Liver (tissue), 9 donors: Measurements from ENCODE around the gene JMJD4. TPM values are rescaled to one million over a fixed set of nuclear protein-coding genes. Genes with fewer than 3 reads are reported as not detected.

Source experiments
- DNase-seq: peaks from one replicate; pipeline ENCODE4 v3.0.0-alpha.2; 2017; ENCODE audit warnings: low spot score
- H3K27ac ChIP-seq, 2 donors: one replicate each; pipeline ENCODE4 v1.7.0; 2013; ENCODE audit warnings: inconsistent platforms in 2 of 2, low read length in 2 of 2, control low read depth in 1 of 2, low read depth in 1 of 2, mild to moderate bottlenecking in 1 of 2
- H3K27me3 ChIP-seq, 4 donors: one replicate each; pipeline versions ENCODE4 v1.6.1 to v1.7.0; 2013; ENCODE audit warnings: low read length in 3 of 4, inconsistent platforms in 1 of 4, mild to moderate bottlenecking in 1 of 4, moderate library complexity in 1 of 4; ENCODE audit not compliant: control insufficient read depth in 4 of 4, insufficient read depth in 4 of 4
- H3K36me3 ChIP-seq, 4 donors: one replicate each; pipeline versions ENCODE4 v1.6.1 to v1.7.0; 2013; ENCODE audit warnings: low read length in 3 of 4, mild to moderate bottlenecking in 3 of 4, low read depth in 1 of 4, moderate library complexity in 1 of 4; ENCODE audit not compliant: control insufficient read depth in 4 of 4, insufficient read depth in 3 of 4
- H3K4me1 ChIP-seq, 4 donors: one replicate each; pipeline versions ENCODE4 v1.6.1 to v1.7.0; 2013; ENCODE audit warnings: low read length in 3 of 4, mild to moderate bottlenecking in 3 of 4, moderate library complexity in 1 of 4; ENCODE audit not compliant: control insufficient read depth in 4 of 4, insufficient read depth in 4 of 4
- H3K4me3 ChIP-seq, 3 donors: one replicate each; pipeline versions ENCODE4 v1.6.1 to v1.7.0; 2013; ENCODE audit warnings: low read length in 3 of 3, control low read depth in 1 of 3, low read depth in 1 of 3, mild to moderate bottlenecking in 1 of 3
- H3K9ac ChIP-seq, 2 donors: one replicate each; pipeline ENCODE4 v1.7.0; 2013; ENCODE audit warnings: low read length in 2 of 2, mild to moderate bottlenecking in 2 of 2, moderate library complexity in 2 of 2, control low read depth in 1 of 2, low read depth in 1 of 2
- H3K9me3 ChIP-seq, 4 donors: one replicate each; pipeline versions ENCODE4 v1.6.1 to v1.7.0; 2013; ENCODE audit warnings: low read length in 3 of 4; ENCODE audit not compliant: control insufficient read depth in 4 of 4
- FOXA1 ChIP-seq: IDR thresholded peaks from 2 replicates; pipeline ENCODE4 v1.6.1; 2016; ENCODE audit warnings: antibody characterized with exemption
- FOXA2 ChIP-seq: IDR thresholded peaks from 2 replicates; pipeline ENCODE4 v1.6.1; 2016; ENCODE audit warnings: antibody characterized with exemption
- GABPA ChIP-seq, 2 donors: IDR thresholded peaks in 1 of 2; conservative IDR thresholded peaks in 1 of 2; 2 replicates each; pipeline ENCODE4 v1.6.1; 2016; ENCODE audit warnings: antibody characterized with exemption in 2 of 2, mild to moderate bottlenecking in 1 of 2, moderate library complexity in 1 of 2
- HNF4A ChIP-seq, 2 donors: conservative IDR thresholded peaks; 2 replicates each; pipeline ENCODE4 v1.6.1; 2016; ENCODE audit warnings: antibody characterized with exemption in 2 of 2, mild to moderate bottlenecking in 2 of 2
- HNF4G ChIP-seq: IDR thresholded peaks from 2 replicates; pipeline ENCODE4 v1.6.1; 2016; ENCODE audit warnings: antibody characterized with exemption
- JUND ChIP-seq, 2 donors: IDR thresholded peaks; 2 replicates each; pipeline ENCODE4 v1.6.1; 2016; ENCODE audit warnings: antibody characterized with exemption in 2 of 2
- NR2F2 ChIP-seq: IDR thresholded peaks from 2 replicates; pipeline ENCODE4 v1.6.1; 2016; ENCODE audit warnings: antibody characterized with exemption
- RAD21 ChIP-seq, 2 donors: IDR thresholded peaks; 2 replicates each; pipeline ENCODE4 v1.6.1; 2016; ENCODE audit warnings: antibody characterized with exemption in 2 of 2, mild to moderate bottlenecking in 2 of 2
- RXRA ChIP-seq, 2 donors: IDR thresholded peaks; 2 replicates each; pipeline ENCODE4 v1.6.1; 2017 to 2018; ENCODE audit warnings: antibody characterized with exemption in 2 of 2, mild to moderate bottlenecking in 1 of 2
- SP1 ChIP-seq: IDR thresholded peaks from 2 replicates; pipeline ENCODE4 v1.6.1; 2018; ENCODE audit warnings: antibody characterized with exemption, mild to moderate bottlenecking
- YY1 ChIP-seq: IDR thresholded peaks from 2 replicates; pipeline ENCODE4 v1.6.1; 2016; ENCODE audit warnings: antibody characterized with exemption, mild to moderate bottlenecking
- WGBS: extraction: QIAGEN DNeasy Blood & Tissue Kit; methylation state at CpG from one replicate; pipeline ENCODE4 v1.1.7; 2013; 5-methylcytosine and 5-hydroxymethylcytosine counted together
- polyA plus RNA-seq, 2 donors: library from polyadenylated mRNA; stranded (reverse) in 1 of 2; unstranded in 1 of 2; fragments of 200-250 nt in 1 of 2; fragments of >200 nt in 1 of 2; fragmentation: Nextera tagmentation in 1 of 2; extraction: Ambion mirVana in 1 of 2; gene quantifications; one replicate each; pipeline versions ENCODE4 v1.2.1 to v1.2.3, GENCODE V29; 2013 to 2015
- total RNA-seq, 2 donors: library from RNA; depleted of rRNA; stranded (reverse); fragments of >200 nt; gene quantifications; one replicate each; pipeline ENCODE4 v1.2.3, GENCODE V29; 2014
- TF ChIP-seq, protein P1 (sequence below): fragments of 150-350 bp; IDR thresholded peaks from 2 replicates; pipeline ENCODE4 v1.5.1; 2017; ENCODE audit warnings: improper control_type of control experiment, low read depth, low read length; ENCODE audit not compliant: missing input control
- TF ChIP-seq, protein P2 (sequence below): IDR thresholded peaks from 2 replicates; pipeline ENCODE4 v1.6.1; 2016; ENCODE audit warnings: antibody characterized with exemption, mild to moderate bottlenecking
- TF ChIP-seq, protein P3 (sequence below): IDR thresholded peaks from 2 replicates; pipeline ENCODE4 v1.6.1; 2016; ENCODE audit warnings: antibody characterized with exemption
- TF ChIP-seq, protein P4 (sequence below): IDR thresholded peaks from 2 replicates; pipeline ENCODE4 v1.6.1; 2016; ENCODE audit warnings: antibody characterized with exemption
- TF ChIP-seq, protein P5 (sequence below): IDR thresholded peaks from 2 replicates; pipeline ENCODE4 v1.6.1; 2016; ENCODE audit warnings: antibody characterized with exemption
- donor health status: healthy.
- donor health status: healthy.
- donor health status: healthy.
- donor health status: healthy.
- donor health status: healthy.

JMJD4 gene
- total and polyA plus RNA-seq, 4 donors = 12.4 to 22.1 (median 14.1) TPM

DNA sequence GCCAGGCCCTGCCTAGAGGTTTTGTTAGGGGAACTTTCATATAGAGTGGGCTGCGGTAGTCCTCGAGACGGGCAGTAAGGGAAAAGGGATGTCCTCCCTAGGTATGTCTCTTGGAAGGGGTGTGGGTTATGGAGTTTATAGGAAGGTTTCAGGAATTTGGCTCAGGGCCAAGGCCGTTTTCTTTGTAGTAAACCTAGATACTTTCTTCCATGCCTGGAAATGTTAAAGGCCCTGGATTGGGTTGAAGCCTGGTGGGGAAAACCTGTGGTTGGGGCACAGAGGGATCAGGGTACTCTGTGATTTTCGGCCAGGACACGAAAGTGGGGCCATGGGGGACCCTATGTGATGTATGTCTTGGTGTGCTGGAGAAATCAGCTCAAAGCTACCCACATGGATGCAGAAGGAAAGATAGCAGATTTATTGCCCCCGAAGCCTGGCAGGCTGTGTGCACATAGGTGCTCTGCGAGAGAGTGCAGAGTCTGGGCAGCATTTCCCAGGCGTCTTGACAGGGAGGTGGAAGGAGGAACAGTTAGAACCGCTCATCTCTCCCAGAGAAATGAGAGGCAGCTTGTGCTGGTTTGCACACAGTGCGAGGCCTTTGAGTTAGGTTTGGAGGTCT lies 1.8 kb upstream of the JMJD4 start:
- no peaks in the 10 kb centered on the region for H3K27me3 ChIP-seq
- TF ChIP-seq, protein P1, sequence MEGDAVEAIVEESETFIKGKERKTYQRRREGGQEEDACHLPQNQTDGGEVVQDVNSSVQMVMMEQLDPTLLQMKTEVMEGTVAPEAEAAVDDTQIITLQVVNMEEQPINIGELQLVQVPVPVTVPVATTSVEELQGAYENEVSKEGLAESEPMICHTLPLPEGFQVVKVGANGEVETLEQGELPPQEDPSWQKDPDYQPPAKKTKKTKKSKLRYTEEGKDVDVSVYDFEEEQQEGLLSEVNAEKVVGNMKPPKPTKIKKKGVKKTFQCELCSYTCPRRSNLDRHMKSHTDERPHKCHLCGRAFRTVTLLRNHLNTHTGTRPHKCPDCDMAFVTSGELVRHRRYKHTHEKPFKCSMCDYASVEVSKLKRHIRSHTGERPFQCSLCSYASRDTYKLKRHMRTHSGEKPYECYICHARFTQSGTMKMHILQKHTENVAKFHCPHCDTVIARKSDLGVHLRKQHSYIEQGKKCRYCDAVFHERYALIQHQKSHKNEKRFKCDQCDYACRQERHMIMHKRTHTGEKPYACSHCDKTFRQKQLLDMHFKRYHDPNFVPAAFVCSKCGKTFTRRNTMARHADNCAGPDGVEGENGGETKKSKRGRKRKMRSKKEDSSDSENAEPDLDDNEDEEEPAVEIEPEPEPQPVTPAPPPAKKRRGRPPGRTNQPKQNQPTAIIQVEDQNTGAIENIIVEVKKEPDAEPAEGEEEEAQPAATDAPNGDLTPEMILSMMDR = no peak
- H3K36me3 ChIP-seq = peaks cover 0 to 15% (median 4%) of the 10 kb centered on the region in 4 donors
- 88% methylated on average over 11 of the region's 11 CpGs for WGBS
- H3K9me3 ChIP-seq = no peaks in the 10 kb centered on the region
- H3K9ac ChIP-seq = no peak overlapping the region
- H3K4me1 ChIP-seq = peaks cover 6 to 37% (median 28%) of the 10 kb centered on the region in 4 donors
- H3K4me3 ChIP-seq = no peak overlapping the region
- no peak overlapping the region for H3K27ac ChIP-seq
- peak; percentile 31 for DNase-seq

DNA sequence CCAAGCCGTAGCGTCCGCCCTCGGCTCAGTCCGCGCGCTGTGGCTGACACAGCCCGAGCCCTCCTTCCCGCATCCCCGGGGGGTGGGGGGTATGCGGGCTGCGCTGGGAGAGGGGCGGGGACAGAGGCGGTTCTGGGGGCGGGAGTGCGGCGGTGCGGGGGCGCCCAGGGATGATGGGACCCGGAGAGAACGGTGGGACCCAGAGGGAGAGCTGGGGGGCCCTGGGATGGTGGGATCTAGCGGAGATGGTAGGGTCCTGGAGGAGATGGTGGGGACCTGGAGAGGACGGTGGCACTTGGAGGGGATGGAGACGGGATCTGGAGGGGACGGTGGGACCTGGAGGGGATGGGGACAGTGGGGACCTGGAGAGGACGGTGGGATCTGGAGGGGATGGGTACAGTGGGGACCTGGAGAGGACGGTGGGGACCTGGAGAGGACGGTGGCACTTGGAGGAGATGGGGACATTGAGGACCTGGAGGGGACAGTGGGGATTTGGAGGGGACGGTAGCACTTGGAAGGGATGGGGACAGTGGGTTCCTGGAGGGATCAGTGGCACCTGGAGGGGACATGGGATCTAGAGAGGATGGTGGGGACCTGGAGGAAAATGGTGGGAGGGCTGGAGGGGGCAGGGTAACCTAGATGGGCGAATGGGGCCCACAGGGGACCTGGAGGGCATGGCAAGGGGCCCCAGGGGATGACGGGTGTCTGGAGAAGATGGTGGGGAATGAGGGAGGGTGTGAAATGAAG lies 610 bp upstream of the JMJD4 start:
- H3K36me3 ChIP-seq = peaks cover 0 to 17% (median 4%) of the 10 kb centered on the region in 4 donors
- peak overlapping the region; percentile 55 to 84 for H3K27ac ChIP-seq
- TF ChIP-seq GABPA (IDR thresholded peaks at IDR 0.05 in 1 of 2, conservative IDR thresholded peaks at IDR 0.05 in 1 of 2) (no peak), SP1 (no peak), HNF4A (conservative IDR thresholded peaks at IDR 0.05) (no peak), HNF4G (no peak), RXRA (IDR thresholded peaks at IDR 0.05) (no peak), NR2F2 (no peak), JUND (IDR thresholded peaks at IDR 0.05) (no peak), YY1 (no peak), FOXA1 (no peak), FOXA2 (no peak), RAD21 (IDR thresholded peaks at IDR 0.05) (no peak)
- TF ChIP-seq, protein P2, sequence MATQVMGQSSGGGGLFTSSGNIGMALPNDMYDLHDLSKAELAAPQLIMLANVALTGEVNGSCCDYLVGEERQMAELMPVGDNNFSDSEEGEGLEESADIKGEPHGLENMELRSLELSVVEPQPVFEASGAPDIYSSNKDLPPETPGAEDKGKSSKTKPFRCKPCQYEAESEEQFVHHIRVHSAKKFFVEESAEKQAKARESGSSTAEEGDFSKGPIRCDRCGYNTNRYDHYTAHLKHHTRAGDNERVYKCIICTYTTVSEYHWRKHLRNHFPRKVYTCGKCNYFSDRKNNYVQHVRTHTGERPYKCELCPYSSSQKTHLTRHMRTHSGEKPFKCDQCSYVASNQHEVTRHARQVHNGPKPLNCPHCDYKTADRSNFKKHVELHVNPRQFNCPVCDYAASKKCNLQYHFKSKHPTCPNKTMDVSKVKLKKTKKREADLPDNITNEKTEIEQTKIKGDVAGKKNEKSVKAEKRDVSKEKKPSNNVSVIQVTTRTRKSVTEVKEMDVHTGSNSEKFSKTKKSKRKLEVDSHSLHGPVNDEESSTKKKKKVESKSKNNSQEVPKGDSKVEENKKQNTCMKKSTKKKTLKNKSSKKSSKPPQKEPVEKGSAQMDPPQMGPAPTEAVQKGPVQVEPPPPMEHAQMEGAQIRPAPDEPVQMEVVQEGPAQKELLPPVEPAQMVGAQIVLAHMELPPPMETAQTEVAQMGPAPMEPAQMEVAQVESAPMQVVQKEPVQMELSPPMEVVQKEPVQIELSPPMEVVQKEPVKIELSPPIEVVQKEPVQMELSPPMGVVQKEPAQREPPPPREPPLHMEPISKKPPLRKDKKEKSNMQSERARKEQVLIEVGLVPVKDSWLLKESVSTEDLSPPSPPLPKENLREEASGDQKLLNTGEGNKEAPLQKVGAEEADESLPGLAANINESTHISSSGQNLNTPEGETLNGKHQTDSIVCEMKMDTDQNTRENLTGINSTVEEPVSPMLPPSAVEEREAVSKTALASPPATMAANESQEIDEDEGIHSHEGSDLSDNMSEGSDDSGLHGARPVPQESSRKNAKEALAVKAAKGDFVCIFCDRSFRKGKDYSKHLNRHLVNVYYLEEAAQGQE = no peak
- TF ChIP-seq, protein P3, sequence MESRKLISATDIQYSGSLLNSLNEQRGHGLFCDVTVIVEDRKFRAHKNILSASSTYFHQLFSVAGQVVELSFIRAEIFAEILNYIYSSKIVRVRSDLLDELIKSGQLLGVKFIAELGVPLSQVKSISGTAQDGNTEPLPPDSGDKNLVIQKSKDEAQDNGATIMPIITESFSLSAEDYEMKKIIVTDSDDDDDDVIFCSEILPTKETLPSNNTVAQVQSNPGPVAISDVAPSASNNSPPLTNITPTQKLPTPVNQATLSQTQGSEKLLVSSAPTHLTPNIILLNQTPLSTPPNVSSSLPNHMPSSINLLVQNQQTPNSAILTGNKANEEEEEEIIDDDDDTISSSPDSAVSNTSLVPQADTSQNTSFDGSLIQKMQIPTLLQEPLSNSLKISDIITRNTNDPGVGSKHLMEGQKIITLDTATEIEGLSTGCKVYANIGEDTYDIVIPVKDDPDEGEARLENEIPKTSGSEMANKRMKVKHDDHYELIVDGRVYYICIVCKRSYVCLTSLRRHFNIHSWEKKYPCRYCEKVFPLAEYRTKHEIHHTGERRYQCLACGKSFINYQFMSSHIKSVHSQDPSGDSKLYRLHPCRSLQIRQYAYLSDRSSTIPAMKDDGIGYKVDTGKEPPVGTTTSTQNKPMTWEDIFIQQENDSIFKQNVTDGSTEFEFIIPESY = no peak
- TF ChIP-seq, protein P4, sequence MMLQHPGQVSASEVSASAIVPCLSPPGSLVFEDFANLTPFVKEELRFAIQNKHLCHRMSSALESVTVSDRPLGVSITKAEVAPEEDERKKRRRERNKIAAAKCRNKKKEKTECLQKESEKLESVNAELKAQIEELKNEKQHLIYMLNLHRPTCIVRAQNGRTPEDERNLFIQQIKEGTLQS = no peak
- TF ChIP-seq, protein P5, sequence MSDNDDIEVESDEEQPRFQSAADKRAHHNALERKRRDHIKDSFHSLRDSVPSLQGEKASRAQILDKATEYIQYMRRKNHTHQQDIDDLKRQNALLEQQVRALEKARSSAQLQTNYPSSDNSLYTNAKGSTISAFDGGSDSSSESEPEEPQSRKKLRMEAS = no peak
- peaks cover 15 to 49% (median 40%) of the 10 kb centered on the region in 4 donors for H3K4me1 ChIP-seq
- WGBS = 3% methylated on average over 31 of the region's 31 CpGs
- DNase-seq = peak; percentile 33
- no peaks in the 10 kb centered on the region for H3K27me3 ChIP-seq
- peak overlapping the region; percentile 33 to 50 for H3K9ac ChIP-seq
- no peaks in the 10 kb centered on the region for H3K9me3 ChIP-seq
- H3K4me3 ChIP-seq = peak overlapping the region; percentile 77 to 91 (median 89)
